ENCODE measurements around the gene TOM1L1.

TOM1L1 gene

DNA sequence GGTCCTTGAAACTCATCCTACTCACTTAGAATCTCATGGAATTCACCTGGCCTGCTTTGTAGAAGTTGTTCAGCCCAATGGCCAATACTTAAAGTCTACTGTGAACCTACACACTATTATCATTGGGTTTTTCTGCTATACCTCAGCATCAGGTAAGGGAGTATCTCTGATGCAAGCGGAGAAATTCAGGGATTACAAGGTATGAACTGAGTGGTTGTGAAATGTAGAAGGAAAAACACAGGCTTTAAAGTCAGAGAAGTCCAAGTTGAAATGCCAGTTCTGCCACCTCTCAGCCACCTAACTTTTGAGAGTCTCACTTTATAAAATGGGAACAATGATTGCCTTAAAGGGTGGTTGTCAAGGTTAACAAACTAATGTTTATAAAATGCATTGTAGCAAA is 36.8 kb downstream of the TOM1L1 start:
- in situ Hi-C loops (cut with MboI; ENCODE audit: low pct_unique_long_range_greater_than_20kb, low sequenced_read_pairs, unreplicated experiment), result no loop called here

DNA sequence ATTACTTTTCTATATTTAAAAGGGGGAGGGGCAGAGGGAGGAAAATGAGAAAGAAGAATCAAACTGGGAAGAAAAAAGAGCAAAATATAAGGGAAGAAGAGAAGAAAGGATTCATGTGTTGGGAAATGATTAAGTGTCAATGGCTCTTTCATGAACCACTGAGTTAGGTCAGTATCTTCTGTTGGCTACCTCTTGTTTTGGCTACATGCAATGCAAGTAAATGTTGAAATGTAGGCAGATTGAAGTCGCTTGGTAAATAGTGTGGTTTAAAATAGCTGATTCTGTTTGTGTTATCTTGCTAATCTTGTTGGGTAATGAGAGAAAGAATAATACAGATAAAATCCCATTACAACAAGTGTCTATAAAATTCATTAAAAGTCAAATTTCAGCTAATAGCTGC is 40.6 kb downstream of the TOM1L1 start:
- no peak for DNase-seq (ENCODE audit: low spot score)
- in situ Hi-C loops (cut with MboI; ENCODE audit: low pct_unique_long_range_greater_than_20kb, low sequenced_read_pairs, unreplicated experiment), result no loop called here
- TF ChIP-seq, protein P1, sequence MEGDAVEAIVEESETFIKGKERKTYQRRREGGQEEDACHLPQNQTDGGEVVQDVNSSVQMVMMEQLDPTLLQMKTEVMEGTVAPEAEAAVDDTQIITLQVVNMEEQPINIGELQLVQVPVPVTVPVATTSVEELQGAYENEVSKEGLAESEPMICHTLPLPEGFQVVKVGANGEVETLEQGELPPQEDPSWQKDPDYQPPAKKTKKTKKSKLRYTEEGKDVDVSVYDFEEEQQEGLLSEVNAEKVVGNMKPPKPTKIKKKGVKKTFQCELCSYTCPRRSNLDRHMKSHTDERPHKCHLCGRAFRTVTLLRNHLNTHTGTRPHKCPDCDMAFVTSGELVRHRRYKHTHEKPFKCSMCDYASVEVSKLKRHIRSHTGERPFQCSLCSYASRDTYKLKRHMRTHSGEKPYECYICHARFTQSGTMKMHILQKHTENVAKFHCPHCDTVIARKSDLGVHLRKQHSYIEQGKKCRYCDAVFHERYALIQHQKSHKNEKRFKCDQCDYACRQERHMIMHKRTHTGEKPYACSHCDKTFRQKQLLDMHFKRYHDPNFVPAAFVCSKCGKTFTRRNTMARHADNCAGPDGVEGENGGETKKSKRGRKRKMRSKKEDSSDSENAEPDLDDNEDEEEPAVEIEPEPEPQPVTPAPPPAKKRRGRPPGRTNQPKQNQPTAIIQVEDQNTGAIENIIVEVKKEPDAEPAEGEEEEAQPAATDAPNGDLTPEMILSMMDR (IDR thresholded peaks at IDR 0.05; ENCODE audit: extremely low read depth, insufficient read depth, missing control alignments), result no peak

More for the DNA sequence above, 36.8 kb downstream of the TOM1L1 start:
- DNase-seq (ENCODE audit: low spot score), result no peak
- TF ChIP-seq, protein P1 (IDR thresholded peaks at IDR 0.05; ENCODE audit: extremely low read depth, insufficient read depth, missing control alignments), result no peak

DNA sequence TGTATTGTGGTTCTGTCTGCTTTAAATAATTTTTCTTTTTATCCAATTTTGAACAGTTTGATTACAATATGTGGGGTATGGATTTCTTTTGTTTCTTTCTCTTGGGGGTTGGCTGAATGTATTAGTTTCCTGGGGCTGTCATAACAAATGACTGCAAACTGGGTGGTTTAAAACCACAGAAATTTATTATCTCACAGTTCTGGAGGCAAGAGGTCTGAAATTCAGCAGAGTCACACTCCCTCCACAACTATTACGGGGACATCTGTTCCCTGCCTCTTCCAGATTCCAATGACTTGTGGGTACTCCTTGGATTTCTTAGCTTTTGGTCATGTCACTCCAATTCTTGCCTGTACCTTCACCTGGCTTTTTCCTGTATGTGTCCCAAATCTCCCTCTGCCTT is 44.1 kb downstream of the TOM1L1 start:
- TF ChIP-seq, protein P1 (IDR thresholded peaks at IDR 0.05; ENCODE audit: extremely low read depth, insufficient read depth, missing control alignments), result no peak
- in situ Hi-C loops (cut with MboI; ENCODE audit: low pct_unique_long_range_greater_than_20kb, low sequenced_read_pairs, unreplicated experiment), result no loop called here

DNA sequence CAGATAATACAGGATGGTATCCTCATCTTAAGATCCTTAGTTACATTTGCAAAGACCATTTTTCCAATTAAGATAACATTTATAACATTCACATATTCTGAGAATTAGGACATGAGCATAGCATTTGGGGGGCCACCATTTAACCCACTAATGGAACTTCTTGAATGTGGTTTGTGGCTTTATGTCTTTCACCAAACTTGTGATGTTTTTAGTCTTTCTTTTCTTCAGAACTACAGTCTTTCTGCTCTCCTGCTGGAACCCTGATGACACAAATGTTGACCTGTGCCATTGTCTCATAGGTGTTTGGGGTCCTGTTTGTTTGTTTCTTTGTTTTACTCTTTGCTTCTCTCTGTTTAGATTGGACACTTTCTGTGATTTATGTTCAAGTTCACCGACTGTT is 44.6 kb downstream of the TOM1L1 start:
- TF ChIP-seq, protein P1 (IDR thresholded peaks at IDR 0.05; ENCODE audit: extremely low read depth, insufficient read depth, missing control alignments), result no peak

More for the DNA sequence above, 44.1 kb downstream of the TOM1L1 start:
- DNase-seq (ENCODE audit: low spot score), result no peak

DNA sequence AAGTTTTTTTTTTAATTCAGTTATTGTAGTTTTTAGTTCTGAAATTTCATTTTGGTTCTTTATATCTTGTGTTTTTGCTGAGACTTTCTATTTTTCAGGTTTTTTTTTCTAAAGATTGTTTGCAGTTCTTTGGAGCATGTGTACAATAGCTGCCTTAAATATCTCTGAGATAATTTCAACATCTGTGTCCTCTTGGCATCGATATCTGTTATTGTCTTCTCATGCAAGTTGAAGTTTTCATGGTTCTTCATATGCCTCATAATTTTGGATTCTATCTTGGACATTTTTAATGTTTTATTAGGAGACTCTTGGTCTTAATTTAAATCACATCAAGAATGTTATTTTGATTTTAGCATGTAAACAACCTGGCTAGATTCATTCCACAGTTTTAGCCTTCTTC is 45.0 kb downstream of the TOM1L1 start:
- in situ Hi-C loops (cut with MboI; ENCODE audit: low pct_unique_long_range_greater_than_20kb, low sequenced_read_pairs, unreplicated experiment), result no loop called here
- TF ChIP-seq, protein P1 (IDR thresholded peaks at IDR 0.05; ENCODE audit: extremely low read depth, insufficient read depth, missing control alignments), result no peak

More for the DNA sequence above, 44.6 kb downstream of the TOM1L1 start:
- in situ Hi-C loops (cut with MboI; ENCODE audit: low pct_unique_long_range_greater_than_20kb, low sequenced_read_pairs, unreplicated experiment), result no loop called here
- DNase-seq (ENCODE audit: low spot score), result no peak

DNA sequence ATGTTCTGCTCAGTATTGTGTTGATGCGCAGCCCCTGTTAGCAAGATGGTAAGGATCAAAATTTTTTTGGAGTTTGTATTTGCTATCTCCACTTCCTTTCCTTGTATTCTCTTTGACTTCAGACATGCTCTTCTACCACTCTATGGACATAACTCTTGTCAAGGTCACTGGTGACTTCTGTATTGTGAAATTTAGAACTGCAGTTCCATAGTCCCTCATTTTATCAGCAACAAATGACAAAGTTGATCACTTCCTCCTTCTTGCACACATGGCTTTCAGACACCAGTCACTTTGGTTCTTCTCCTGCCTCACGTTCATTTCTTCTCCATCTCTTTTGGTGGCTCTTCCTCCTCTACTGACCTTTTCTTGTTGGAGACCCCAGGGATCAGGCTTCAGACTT is 46.7 kb downstream of the TOM1L1 start:
- in situ Hi-C loops (cut with MboI; ENCODE audit: low pct_unique_long_range_greater_than_20kb, low sequenced_read_pairs, unreplicated experiment), result no loop called here
- TF ChIP-seq, protein P1 (IDR thresholded peaks at IDR 0.05; ENCODE audit: extremely low read depth, insufficient read depth, missing control alignments), result no peak
- DNase-seq (ENCODE audit: low spot score), result no peak

More for the DNA sequence above, 45.0 kb downstream of the TOM1L1 start:
- no peak for DNase-seq (ENCODE audit: low spot score)

DNA sequence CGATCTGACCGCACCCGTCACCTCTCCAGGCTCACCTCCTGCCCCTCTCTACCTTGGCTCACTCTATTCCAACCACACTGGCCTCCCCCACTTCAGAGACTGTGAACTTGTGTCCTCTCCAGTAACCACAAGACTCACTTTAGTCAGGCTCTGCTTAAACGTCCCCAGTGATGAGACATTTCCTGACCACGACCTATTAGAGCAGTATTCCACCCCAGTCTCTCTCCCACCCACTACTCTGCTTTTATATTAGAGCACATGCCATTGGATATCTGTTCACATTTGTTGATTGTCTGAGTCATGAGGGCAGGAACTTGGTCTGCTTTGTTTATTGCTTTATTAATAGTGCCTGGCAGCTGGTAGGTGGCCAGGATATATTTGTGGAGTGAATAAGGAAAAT is 47.7 kb downstream of the TOM1L1 start:
- no peak for DNase-seq (ENCODE audit: low spot score)
- TF ChIP-seq, protein P1 (IDR thresholded peaks at IDR 0.05; ENCODE audit: extremely low read depth, insufficient read depth, missing control alignments), result no peak
- in situ Hi-C loops (cut with MboI; ENCODE audit: low pct_unique_long_range_greater_than_20kb, low sequenced_read_pairs, unreplicated experiment), result no loop called here
